Measurements from ENCODE around the gene RAB35.

Gene RAB35

DNA sequence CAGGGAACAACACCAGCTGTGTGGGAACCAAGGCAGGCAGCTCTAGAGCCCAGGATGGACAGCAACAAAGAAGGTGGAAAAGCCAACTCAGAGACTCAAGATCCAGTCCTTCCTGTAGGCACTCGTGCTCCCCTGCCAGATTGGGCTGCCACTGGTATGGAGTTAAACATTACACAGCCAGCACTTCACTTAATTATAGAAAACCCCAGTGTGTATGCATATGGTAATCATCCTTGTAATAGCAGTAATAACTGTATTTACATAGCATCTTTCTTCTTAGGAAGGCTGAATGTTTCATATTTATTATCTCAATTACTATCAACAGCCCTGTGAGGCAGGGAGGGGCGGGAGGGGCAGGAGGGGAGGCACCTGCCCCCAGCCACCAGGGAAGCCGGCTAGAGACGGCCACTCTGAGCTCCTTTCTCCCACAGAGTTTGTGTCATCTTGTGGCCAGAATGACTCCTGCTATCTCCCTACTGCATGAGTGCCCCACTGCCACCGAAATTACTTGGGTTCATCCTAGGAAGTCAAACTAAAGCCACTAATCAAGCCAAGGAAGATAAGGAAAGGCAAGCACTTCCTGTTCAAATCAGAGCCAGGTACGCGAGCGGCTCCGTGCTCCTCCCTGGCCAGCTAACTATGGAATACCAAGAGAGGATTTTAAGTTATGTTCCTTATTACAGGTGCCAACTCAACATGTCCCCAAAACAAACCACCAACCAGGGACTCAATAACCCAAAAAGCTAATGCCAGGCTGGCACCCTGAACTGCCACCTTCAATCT lies 15.7 kb upstream of the RAB35 start:
- DNase-seq = no peak

DNA sequence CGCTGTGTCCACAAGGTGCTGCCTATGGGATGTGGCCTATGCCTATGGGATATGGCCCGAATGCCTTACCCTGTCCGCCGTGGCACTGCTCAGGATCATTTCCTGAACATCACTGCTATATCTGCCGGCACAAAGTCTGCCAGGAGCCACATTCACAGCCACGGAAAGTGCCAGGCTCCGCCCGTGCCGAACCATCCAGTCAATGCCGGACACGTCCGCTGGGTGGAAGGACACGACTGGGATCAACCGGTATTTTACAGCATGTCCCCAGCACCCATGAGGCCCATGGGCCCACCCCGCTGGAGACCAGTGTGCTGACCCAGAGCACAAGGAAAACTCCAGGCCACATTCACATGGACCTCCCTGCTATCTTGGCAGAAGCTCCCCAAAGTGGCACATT lies 14.6 kb upstream of the RAB35 start:
- no peak for DNase-seq

DNA sequence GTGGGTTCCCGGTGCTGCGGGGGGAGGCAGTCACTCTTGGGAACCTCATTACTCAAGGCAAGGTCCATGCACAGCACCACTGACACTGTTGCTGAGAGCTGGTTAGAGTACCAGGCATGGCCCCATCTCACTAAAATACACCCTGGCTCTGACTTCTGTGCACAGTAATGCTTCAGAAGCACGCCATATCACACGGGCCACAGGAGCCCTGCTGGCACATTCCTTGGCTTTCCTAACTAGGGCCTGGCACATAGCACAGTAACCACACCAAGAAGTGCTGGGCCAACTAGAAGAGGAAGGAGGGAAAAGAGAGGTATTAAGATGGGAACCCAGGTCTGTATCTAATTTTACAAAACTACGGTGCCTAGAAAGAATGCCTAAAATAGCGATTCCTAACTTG lies 13.5 kb upstream of the RAB35 start:
- no peak for DNase-seq

DNA sequence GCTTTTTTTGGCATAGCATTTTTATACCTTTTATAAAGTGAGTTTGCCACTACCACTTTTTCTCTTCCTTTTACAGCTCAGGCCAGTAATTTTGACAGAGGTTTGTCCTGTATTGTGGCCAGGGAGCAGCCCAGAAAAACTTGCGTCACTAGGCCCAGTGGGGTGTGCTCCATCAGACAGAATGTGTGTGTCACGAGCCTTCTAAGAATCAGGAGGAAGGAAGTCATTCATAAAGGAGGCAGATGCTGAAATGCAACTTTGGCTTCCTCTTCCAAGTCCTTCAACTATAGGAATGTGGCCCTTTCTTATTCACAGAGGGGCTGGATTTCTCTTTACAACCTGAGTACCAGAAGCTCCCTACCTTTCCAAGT lies 10.1 kb upstream of the RAB35 start:
- DNase-seq = no peak

DNA sequence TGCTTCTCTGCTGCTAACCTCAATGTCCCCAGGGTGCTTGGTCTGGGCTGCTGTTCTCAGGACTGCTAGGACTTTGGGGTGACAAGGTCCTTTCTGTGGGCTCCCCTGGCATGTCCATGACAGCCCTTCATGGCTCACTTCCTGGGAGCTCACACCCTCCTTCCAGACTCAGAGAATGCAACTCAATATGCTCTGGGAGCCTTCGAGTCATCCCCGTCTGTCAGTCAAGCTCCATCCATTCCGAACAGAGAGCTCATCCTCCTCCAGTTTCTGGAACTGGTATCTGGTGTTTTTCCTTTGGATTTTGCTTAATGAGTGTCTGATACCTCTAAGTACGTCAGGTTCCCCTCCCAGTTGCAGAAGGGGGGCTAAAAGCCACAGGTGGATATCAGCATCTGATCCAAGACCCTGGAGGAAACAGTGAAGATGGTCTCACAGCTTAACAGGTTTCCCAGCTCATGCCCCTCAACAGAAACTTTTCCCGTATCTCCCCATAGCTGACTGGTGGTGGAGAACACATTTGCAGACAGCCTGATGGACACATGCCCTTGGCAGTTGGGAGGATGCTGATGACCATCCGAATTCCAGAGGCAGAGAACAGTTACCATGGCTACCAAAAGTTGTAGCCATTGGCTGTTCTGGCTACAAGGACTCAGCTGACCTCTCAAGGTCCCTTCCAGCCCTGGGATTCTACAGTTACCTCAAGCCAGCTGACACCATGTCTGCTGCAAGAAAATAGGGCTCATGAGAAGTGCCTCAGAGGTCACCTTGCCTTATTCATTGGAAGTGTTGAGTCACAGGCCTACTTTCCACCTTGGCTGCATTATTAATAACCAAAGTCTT lies 9.5 kb upstream of the RAB35 start:
- DNase-seq = no peak

DNA sequence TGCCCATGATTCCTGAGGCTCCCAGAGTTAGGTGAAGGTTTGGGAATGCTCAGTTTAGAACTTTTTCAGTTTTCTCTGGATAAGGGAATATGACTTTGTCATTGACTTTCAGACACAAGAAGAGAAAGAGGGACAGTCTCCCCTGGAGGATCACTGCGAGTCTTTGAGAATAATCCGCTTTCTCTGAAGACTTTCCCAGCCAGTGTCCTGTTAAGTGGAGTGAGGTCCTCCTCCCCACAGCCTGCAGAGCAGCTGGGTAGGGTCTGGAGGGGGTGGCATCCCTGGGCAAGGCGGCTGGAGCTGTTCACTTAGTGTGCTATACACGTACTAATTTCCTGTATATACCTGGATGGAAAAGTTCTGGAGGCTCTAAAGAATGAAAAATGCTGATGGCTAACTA lies 8.5 kb upstream of the RAB35 start:
- no peak for DNase-seq

DNA sequence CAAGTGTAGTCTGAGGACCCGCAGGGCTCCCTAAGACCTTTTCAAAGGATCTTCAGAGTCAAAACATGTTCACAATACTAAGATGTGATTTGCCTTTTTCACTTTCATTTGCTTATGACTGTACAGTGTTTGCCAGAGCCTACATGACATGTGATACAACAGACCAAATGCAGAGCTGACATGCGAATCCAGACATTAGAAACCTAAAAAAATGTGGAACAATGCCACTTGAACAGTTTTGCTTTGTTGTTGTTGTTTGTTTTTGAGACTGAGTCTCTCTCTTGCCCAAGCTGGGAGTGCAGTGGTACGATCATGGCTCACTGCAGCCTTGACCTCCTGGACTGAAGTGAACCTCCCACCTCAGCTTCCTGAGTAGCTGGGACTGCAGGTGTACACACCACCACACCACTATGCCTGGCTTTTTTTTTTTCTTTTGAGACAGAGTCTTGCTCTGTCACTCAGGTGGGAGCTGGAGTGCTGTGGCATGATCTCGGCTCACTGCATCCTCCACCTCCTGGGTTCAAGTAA lies 5.3 kb upstream of the RAB35 start:
- no peak for DNase-seq

DNA sequence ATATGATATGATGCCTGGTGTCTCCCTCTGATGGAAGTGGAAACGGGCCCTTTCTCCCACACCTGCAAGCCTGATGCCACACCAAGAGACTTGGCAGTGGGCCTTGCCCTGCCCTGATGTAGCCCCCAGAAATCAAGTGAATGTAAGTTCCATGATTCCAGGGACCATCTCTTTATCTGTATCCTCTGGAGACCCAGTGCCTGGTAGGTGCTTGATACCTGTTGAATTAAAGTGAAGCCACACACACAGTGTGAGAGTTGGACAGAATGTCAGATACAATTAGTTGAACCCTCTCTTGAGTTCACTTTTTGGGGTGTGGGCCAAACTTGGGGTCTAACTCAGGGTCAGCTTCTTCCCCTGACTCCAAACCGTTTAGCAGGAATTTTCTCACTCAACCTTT lies 4.8 kb upstream of the RAB35 start:
- no peak for DNase-seq

DNA sequence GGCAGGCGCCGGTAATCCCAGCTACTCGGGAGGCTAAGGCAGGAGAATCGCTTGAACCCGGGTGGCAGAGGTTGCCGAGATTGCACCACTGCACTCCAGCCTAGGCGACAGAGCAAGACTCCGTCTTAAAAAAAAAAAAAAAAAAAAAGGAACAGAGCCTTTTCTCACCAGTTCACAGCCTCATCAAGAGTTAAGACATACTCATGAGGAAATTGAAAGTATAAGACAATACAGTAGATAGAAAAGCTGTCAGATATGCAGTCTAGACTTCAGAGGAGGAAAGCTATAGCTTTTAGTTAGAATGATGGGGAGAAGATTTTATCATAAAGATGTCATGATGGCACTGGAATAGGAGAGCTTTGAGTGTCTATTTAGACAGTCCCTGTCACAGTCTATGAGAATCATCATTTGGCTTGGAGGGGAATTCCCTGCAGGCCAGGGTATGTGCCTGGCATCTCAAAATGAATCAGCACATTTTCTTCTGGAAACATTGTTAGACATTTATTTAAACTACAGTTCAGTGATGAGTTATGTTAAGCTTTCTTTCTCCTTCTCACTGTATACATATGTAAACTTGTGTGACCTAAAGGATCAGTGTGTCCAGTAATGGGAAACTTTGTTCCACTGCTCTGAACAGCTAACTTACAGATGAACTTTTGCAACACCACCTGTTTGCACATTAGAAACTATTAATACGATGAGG lies 2.9 kb upstream of the RAB35 start:
- no peak for DNase-seq

DNA sequence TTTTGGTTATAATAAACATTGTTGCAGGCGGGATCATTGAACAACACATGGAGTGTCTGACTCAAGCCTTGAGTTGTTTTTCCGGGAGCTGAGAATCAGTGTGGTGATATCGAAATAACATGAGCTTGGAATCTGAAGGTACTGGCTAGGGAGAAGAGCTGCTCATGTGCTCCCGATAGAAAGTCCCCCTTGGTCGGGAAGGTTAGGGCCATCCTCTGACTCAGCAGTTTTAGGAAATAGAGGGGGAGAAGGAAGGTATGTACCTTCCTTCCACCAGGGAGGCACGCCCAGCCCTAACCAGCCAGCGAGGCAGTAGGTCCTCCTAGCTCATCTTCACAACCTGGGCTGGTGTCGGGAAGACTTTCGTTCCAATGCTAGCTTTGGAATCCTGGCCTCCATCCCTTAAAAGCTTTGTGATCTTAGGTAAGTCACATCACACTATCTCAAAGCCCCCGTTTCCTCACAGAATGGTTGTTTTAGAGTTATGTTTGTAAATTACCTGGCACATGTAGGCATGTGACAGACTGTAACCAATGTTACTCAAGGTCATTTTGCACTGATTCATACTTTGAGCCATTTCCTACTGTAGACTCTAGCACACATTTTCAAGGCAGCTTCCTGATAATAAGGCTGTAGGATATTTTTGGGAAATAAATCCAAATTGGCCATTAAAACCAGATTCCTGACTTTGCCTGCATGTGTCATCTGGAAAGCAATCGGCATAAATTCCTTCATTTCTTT lies 1.9 kb upstream of the RAB35 start:
- DNase-seq = no peak

DNA sequence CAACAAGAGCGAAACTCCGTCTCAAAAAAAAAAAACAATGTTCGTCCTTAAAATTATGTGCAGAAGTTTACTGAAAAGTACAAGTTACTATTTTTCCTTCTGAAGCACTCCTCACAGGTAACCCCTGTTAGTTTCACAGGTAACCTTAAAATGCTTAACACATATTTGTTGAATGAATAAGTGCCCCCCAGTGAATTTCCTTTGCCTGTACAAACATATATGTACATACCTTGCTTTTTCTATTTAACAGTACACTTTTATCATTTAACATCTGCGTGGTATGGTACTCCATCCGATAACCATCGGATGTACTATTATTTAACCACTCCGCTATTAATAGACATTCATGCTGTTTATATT lies 1.4 kb upstream of the RAB35 start:
- DNase-seq = no peak

DNA sequence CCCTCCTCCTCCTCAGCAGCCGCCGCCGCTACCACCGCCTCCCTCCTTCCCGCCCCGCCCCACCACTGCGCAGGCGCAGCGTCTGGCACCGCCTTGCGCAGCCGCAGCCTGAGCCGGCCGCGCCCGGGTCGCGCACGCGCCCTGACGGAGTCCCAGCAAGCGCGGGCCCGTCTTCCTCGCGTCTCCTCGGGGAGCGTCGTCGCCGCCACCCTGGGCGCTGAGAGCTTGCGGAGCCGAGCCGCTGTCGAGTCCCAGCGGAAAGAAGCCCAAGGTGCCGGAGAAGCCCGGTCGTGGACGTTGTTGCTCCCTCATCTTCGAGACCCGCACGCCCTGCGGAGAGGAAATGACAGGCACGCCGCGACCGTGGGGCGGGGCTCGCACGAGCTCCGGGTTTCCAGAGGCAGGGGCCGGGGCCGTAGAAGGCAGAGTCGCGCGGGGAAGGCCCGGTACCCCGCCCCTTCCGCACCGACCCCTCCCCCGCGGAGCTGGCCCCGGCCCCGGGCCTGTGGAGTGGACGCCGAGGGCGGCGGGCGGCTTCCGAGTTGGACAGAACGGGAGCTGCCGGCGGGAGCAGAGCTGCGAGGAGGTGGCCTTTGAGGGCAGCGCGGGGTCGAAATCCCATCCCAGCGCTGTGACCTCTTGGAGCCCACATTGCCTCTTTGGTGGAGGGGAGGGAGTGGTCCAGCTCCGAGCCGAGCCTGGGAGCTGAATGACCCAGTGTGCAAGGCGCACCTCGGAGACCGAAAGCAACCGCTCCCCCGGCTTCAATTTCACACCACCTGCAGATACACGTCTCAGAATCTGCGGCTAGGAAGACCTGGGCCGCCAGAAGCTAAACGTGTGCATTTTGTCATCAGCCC lies 469 bp upstream of the RAB35 start:
- peak in 1 of 2 experiments; percentile 34 for DNase-seq

DNA sequence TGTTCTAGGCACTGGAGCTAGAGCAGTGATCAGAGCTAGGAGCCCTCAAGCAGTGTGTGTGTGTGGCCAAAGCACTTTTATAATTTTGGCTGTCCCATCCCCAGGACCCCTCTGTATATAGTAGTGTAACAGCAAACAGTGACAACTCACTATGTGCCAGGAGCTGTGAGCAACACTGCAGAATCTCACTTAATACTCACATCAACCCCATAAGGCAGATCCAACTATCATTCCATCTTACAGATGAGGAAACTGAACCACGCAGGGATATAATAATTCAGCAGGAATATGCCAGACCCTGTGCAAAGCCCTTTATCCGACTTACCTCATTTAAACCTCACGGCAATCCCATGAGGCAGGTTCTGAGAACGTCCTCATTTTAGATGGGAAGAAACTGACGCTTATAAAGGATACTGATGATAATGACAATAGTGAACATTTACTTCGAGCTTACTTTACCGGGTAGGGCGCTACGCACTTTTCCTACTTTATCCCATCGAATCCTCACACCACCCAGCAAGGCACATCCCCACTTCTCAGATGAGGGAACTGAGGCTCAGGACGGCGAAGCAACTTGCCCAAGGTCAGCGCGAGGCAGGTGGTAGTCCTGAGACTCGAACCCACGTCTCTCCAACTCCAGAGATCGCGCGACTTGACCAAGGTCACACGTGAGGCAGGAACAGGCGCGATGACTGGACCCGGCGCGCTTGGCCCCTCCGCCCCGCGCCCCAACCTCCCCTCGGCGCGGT lies 687 bp downstream of the RAB35 start:
- DNase-seq = no peak

DNA sequence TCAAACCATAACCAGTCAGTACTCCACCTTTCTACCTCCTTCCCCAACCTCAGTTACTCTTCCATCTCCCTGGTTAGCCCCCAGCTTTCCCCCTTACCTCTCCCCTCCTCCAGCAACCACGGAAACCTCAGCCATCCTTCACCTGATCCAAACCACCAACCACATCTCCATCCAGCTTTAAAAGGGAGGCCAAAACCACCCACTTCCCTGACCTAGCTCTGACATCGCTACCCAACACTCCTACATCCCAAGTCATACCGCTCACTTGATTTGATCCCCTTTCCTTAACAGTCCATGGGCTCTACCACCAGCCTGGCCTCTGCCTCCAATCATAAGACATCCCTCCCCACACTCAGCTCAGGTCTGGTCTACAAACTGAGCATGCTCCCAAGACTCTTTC lies 1.5 kb downstream of the RAB35 start:
- no peak for DNase-seq

DNA sequence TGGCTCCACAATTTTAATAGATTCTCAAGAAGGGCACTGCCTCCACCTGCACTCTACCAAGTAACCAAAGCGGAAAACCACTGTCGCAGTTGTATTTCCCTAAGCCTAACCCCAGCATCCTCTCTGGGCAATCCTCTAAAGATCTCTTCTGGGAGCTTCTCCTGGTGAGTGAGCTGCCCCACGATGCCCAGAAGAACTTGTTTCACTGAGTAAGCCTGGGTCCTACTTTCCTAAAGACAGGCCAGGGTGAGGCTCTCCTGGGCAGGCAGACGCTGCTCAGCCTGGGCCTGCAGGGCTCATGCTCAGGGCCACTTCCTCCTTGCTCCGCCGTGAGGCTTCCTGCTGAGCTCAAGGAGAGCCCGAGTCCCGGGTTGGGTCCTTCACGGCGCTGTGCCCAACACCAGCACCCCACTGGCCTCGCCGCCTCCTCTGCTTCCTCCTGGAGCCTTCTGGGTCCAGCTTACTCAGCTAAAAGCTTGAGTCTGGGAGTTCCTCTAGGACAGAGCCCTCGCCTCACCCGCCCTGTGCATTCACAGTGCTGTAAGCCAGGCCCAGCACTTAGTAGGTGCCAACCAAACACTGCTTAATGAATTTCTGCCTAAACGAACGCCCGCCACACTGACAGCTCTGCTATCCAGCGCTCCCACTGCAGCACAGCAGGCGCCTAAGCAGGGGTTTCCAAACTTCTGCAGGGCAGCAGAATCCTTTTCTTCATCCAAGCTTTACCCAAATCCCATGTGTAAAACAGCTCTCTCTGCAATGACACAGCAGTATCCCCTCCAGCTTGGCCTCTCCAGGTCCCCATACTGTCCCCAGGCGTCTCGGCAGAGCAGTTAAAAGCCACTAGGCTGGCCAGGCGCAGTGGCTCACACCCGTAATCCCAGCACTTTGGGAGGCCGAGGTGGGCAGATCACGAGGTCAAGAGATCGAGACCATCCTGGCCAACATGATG lies 5.7 kb downstream of the RAB35 start:
- DNase-seq = no peak

DNA sequence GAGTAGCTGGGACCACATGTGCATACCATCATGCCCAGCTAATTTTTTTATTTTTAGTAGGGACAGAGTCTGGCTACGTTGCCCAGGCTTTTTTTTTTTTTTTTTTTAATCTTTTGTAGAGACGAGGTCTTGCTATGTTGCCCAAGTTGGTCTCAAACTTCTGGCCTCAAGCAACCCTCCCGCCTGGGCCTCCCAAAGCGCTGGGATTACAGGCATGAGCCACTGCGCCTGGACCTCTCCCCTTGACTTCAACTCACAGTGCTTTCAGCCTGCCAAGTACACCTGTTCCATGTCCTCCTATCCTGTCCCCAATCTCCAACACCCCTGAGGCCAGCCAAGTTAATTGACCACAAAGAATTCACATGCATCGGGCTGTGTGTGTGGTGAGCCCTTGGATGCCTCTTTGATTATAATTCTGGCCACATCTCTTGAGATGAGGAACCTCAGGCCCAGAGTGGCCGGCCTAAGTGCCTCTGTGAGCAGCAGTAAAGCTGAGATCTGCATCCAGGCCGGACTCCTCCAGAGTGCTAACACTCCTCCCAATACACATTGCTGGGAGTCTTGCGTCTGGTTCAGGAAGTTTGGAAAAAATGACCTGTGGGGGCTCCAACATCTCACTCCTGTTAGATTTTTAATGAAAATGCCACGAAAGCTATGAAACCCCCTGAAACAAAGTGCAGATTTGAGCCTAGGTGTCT lies 6.8 kb downstream of the RAB35 start:
- no peak for DNase-seq

DNA sequence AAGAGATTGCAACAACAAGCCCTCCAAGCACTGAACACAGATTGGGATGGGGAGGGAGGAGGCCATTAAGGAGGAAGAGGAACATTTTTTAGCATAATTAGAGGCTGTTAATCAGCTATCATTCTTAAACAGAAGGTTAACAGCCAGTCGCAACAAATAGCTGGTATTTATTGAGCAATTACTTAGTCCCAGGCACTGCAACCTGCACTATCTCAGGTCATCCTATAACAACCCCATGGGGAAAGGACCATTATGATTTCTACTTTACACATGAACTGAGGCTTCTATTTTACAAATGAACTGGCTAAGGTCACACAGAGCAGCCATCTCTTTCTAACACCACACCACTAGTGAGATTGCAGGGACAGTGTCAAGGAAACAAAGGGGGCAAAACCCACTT lies 10.4 kb downstream of the RAB35 start:
- DNase-seq = no peak

DNA sequence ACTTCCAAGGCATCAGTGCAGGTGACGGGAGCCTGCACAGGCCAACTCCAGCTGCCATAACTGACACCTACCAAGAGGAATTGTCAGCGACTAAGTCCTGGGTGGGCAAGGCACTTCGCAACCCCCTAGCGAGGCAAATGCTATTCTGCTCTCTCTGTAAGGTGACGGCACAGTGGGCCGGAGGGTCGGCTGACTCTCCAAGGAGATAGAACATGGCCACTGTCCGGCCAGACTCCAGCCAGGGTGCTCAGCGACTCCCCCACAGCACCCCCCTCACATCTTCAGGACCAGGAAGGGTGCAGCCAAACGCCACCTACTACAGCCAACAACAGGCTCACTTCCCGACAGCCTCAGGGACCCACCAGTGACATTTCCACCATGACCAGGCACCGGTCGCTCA lies 13.2 kb downstream of the RAB35 start:
- DNase-seq = no peak

DNA sequence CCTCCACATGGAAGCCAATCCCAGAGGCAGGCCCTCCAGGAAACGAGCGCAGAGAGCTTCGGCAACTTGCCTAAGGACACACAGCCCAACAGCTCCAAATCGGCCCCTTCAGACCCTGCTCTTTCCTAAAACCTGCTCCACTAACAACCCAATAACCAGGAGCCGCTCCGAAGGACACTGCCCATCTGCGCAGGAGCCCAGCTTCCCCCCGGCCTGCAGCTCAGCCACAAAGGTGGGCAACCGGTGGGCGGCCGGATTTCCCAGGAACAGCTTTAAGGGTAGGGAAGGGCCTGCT lies 13.6 kb downstream of the RAB35 start:
- no peak for DNase-seq

Data from cerebellar nuclear complex (tissue), 1 donor.